GM12875 (cell line): ENCODE data around the gene MBOAT1.

Experiments used
- H3K4me3 ChIP-seq: one replicate; pipeline ENCODE4 v1.5.1; 2011; ENCODE audit warnings: low read depth, low read length, control low read depth
- CTCF ChIP-seq: IDR thresholded peaks from 2 replicates; pipeline ENCODE4 v1.5.1; 2011; ENCODE audit warnings: low read depth, mild to moderate bottlenecking, control low read depth, inconsistent platforms, low read length, moderate library complexity, borderline replicate concordance; ENCODE audit not compliant: insufficient read depth

The MBOAT1 gene

GRCh38 chr6:20220359-20220758 lies 8.1 kb upstream of the MBOAT1 start:
- no peak overlapping the region for H3K4me3 ChIP-seq
- no peak for TF ChIP-seq CTCF

- no peak overlapping the region for H3K4me3 ChIP-seq
- no peak for TF ChIP-seq CTCF
These were observed 5.6 kb upstream of the MBOAT1 start for GRCh38 chr6:20217891-20218290.

- TF ChIP-seq CTCF, result no peak
- no peak overlapping the region for H3K4me3 ChIP-seq
These were observed 5.1 kb upstream of the MBOAT1 start for GRCh38 chr6:20217324-20217855.

GRCh38 chr6:20215310-20215709 lies 3.0 kb upstream of the MBOAT1 start:
- no peak for TF ChIP-seq CTCF
- H3K4me3 ChIP-seq, result no peak overlapping the region

- peak overlapping the region; percentile 60 for H3K4me3 ChIP-seq
- TF ChIP-seq CTCF, result no peak
These were observed 1.1 kb upstream of the MBOAT1 start for GRCh38 chr6:20213271-20213798.

- H3K4me3 ChIP-seq, result peak overlapping the region; percentile 60
- no peak for TF ChIP-seq CTCF
These were observed 303 bp downstream of the MBOAT1 start for GRCh38 chr6:20211941-20212391.
